HG03175 (cell line): ENCODE measurements around the gene TMEM145.

Source experiments
- ATAC-seq: cut with Tn5 transposase; IDR thresholded peaks from one replicate; pipeline ENCODE4 v1.9.1; 2021; ENCODE audit warnings: mild to moderate bottlenecking, moderate library complexity; ENCODE audit not compliant: unreplicated experiment

TMEM145 gene

GRCh38 chr19:42277821-42278451 is 35.2 kb upstream of the TMEM145 start:
- no peak for ATAC-seq

GRCh38 chr19:42278452-42279154 is 34.5 kb upstream of the TMEM145 start:
- no peak for ATAC-seq

GRCh38 chr19:42279155-42279901 is 33.8 kb upstream of the TMEM145 start:
- ATAC-seq = no peak

GRCh38 chr19:42279902-42280814 is 33.0 kb upstream of the TMEM145 start:
- no peak for ATAC-seq

GRCh38 chr19:42280815-42281145 is 32.3 kb upstream of the TMEM145 start:
- ATAC-seq = no peak

- ATAC-seq = no peak
These were observed 31.8 kb upstream of the TMEM145 start for GRCh38 chr19:42281146-42281826.

GRCh38 chr19:42281827-42282762 is 31.0 kb upstream of the TMEM145 start:
- no peak for ATAC-seq

- no peak for ATAC-seq
These were observed 30.3 kb upstream of the TMEM145 start for GRCh38 chr19:42282819-42283187.

GRCh38 chr19:42283188-42284065 is 29.7 kb upstream of the TMEM145 start:
- ATAC-seq = peak; percentile 54

- ATAC-seq = peak; percentile 24
These were observed 29.0 kb upstream of the TMEM145 start for GRCh38 chr19:42284066-42284501.

GRCh38 chr19:42284591-42285341 is 28.3 kb upstream of the TMEM145 start:
- ATAC-seq = no peak

- no peak for ATAC-seq
These were observed 27.6 kb upstream of the TMEM145 start for GRCh38 chr19:42285541-42285941.

GRCh38 chr19:42285988-42286348 is 27.1 kb upstream of the TMEM145 start:
- no peak for ATAC-seq

GRCh38 chr19:42286349-42287016 is 26.6 kb upstream of the TMEM145 start:
- ATAC-seq = no peak

GRCh38 chr19:42287017-42287826 is 25.9 kb upstream of the TMEM145 start:
- no peak for ATAC-seq

- ATAC-seq = no peak
These were observed 25.3 kb upstream of the TMEM145 start for GRCh38 chr19:42287827-42288107.

GRCh38 chr19:42288387-42288786 is 24.7 kb upstream of the TMEM145 start:
- no peak for ATAC-seq
